Epithelial cell of proximal tubule (primary cell): ENCODE results near the gene PRKCE. TPM values are rescaled to one million over a fixed set of nuclear protein-coding genes. Genes with fewer than 3 reads are reported as not detected.

Experiments used
- DNase-seq: peaks from one replicate; pipeline ENCODE4 v3.0.0-alpha.2; 2011; ENCODE audit warnings: low read depth
- H3K4me3 ChIP-seq: 2 replicates; pipeline ENCODE4 v1.5.1; 2011; ENCODE audit warnings: low read depth, mild to moderate bottlenecking, low read length
- CTCF ChIP-seq: conservative IDR thresholded peaks from 2 replicates; pipeline ENCODE4 v1.5.1; 2012; ENCODE audit warnings: low read depth, mild to moderate bottlenecking, low read length
- total RNA-seq: library from RNA; depleted of rRNA; stranded (reverse); fragments of >200 nt; gene quantifications from 2 replicates; pipeline ENCODE4 v1.2.3, GENCODE V29; 2015

PRKCE gene
- total RNA-seq, 1 donor from 2014 or later = 2.5 TPM

- no peak for TF ChIP-seq CTCF
- DNase-seq = no peak
- H3K4me3 ChIP-seq = no peak overlapping the region
Measured at GRCh38 chr2:46180189-46180588, 528.7 kb downstream of the PRKCE start.

- no peak for DNase-seq
- no peak overlapping the region for H3K4me3 ChIP-seq
- no peak for TF ChIP-seq CTCF
Measured at GRCh38 chr2:46181306-46181705, 529.8 kb downstream of the PRKCE start.

- no peak for DNase-seq
- H3K4me3 ChIP-seq = no peak overlapping the region
Measured at GRCh38 chr2:46181789-46182530, 530.5 kb downstream of the PRKCE start.

GRCh38 chr2:46183426-46183825, 532.0 kb downstream of the PRKCE start:
- H3K4me3 ChIP-seq = no peak overlapping the region
- TF ChIP-seq CTCF = no peak
- no peak for DNase-seq

More at GRCh38 chr2:46181789-46182530, 530.5 kb downstream of the PRKCE start:
- no peak for TF ChIP-seq CTCF

GRCh38 chr2:46184794-46185583, 533.5 kb downstream of the PRKCE start:
- DNase-seq = no peak
- peak; percentile 44 for TF ChIP-seq CTCF
- H3K4me3 ChIP-seq = no peak overlapping the region

- no peak overlapping the region for H3K4me3 ChIP-seq
- TF ChIP-seq CTCF = no peak
- no peak for DNase-seq
Measured at GRCh38 chr2:46187112-46187618, 535.7 kb downstream of the PRKCE start.
